Omental fat pad (tissue), 4 donors: Measurements from ENCODE around the gene TOR1A. TPM values are rescaled to one million over a fixed set of nuclear protein-coding genes. Genes with fewer than 3 reads are reported as not detected.
A peak's percentile ranks its signal among the peaks of the same experiment; 100 is the strongest.

Experiments
- ATAC-seq: fragments of 150-250 bp; one replicate; pipeline ENCODE4 v1.9.1; 2016; ENCODE audit warnings: mild to moderate bottlenecking, moderate library complexity; ENCODE audit not compliant: low FRiP score
- DNase-seq: peaks from one replicate; pipeline ENCODE4 v3.0.0-alpha.2; 2019; ENCODE audit warnings: low spot score
- small RNA-seq: library from RNA; depleted of rRNA; stranded (forward); fragments of <200 nt; gene quantifications from one replicate; pipeline ENCODE3, GENCODE V24; 2016
- total RNA-seq, 4 donors: library from RNA; depleted of rRNA; stranded (reverse); fragments of >200 nt; gene quantifications; one replicate each; pipeline ENCODE4 v1.1.0, GENCODE V29; 2016
- TF ChIP-seq, protein P1 (sequence below), 3 donors: fragments of 450-650 bp; IDR thresholded peaks; one replicate each; pipeline ENCODE4 v1.5.1; 2016 to 2017; ENCODE audit warnings: antibody characterized with exemption in 3 of 3, mild to moderate bottlenecking in 3 of 3, moderate library complexity in 2 of 3

TOR1A gene
- total RNA-seq, 4 donors from 2014 or later, result 37.4 to 62.6 (median 51.0) TPM

- ATAC-seq, result no peak
- no peak for DNase-seq
- TF ChIP-seq, protein P1, sequence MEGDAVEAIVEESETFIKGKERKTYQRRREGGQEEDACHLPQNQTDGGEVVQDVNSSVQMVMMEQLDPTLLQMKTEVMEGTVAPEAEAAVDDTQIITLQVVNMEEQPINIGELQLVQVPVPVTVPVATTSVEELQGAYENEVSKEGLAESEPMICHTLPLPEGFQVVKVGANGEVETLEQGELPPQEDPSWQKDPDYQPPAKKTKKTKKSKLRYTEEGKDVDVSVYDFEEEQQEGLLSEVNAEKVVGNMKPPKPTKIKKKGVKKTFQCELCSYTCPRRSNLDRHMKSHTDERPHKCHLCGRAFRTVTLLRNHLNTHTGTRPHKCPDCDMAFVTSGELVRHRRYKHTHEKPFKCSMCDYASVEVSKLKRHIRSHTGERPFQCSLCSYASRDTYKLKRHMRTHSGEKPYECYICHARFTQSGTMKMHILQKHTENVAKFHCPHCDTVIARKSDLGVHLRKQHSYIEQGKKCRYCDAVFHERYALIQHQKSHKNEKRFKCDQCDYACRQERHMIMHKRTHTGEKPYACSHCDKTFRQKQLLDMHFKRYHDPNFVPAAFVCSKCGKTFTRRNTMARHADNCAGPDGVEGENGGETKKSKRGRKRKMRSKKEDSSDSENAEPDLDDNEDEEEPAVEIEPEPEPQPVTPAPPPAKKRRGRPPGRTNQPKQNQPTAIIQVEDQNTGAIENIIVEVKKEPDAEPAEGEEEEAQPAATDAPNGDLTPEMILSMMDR (IDR thresholded peaks at IDR 0.05), result no peak
Observed at GRCh38 chr9:129765764-129766317, 58.1 kb downstream of the TOR1A start.

GRCh38 chr9:129762985-129763926 lies 60.7 kb downstream of the TOR1A start:
- TF ChIP-seq, protein P1 (IDR thresholded peaks at IDR 0.05), result no peak
- DNase-seq, result no peak
- ATAC-seq, result peak; percentile 39

Small RNA genes within 50 kb of the gene (small RNA-seq; reads per million reads assigned to genes)
- gene MIR6855, result not detected

Other genes with a start within 250 kb of the TOR1A start
- not detected for gene C9orf50, start 203.0 kb downstream of the TOR1A start, total RNA-seq
- 10 to 100 TPM; 15.8 to 37.9 (median 20.3) TPM for gene NTMT1, start 198.0 kb downstream of the TOR1A start, total RNA-seq
- gene ASB6, start 182.0 kb downstream of the TOR1A start, total RNA-seq, result 10 to 100 TPM; 14.5 to 35.4 (median 16.3) TPM
- gene PRRX2, start 158.5 kb downstream of the TOR1A start, total RNA-seq, result 1 to 10 TPM; 3.6 to 7.3 (median 4.0) TPM
- gene PTGES, start 71.1 kb downstream of the TOR1A start, total RNA-seq, result 10 to 100 TPM in 2 of 4 donors, 1 to 10 TPM in 2; 4.2 to 12.4 (median 8.9) TPM
- gene TOR1B, start 21.0 kb downstream of the TOR1A start, total RNA-seq, result 10 to 100 TPM; 19.0 to 37.2 (median 28.7) TPM
- 10 to 100 TPM; 44.1 to 98.0 (median 45.0) TPM for gene C9orf78, start 11.1 kb upstream of the TOR1A start, total RNA-seq
- gene USP20, start 11.3 kb upstream of the TOR1A start, total RNA-seq, result 10 to 100 TPM; 11.5 to 18.5 (median 15.5) TPM
- gene FNBP1, start 219.1 kb upstream of the TOR1A start, total RNA-seq, result 10 to 100 TPM; 38.7 to 53.4 (median 45.9) TPM
- 10 to 100 TPM; 17.5 to 24.1 (median 20.0) TPM for gene GPR107, start 229.8 kb upstream of the TOR1A start, total RNA-seq